HG02981 (cell line): ENCODE measurements around the gene ADAMTSL1.

Experiments
- ATAC-seq: cut with Tn5 transposase; IDR thresholded peaks from one replicate; pipeline ENCODE4 v1.9.1; 2021; ENCODE audit warnings: mild to moderate bottlenecking, moderate library complexity; ENCODE audit not compliant: unreplicated experiment

The ADAMTSL1 gene

GRCh38 chr9:18459962-18460584 lies 13.9 kb upstream of the ADAMTSL1 start:
- ATAC-seq: no peak

GRCh38 chr9:18461496-18461895 lies 12.5 kb upstream of the ADAMTSL1 start:
- ATAC-seq: no peak

GRCh38 chr9:18463991-18464390 lies 10.0 kb upstream of the ADAMTSL1 start:
- no peak for ATAC-seq

GRCh38 chr9:18466101-18466500 lies 7.9 kb upstream of the ADAMTSL1 start:
- no peak for ATAC-seq

GRCh38 chr9:18467696-18468095 lies 6.3 kb upstream of the ADAMTSL1 start:
- no peak for ATAC-seq

GRCh38 chr9:18472435-18472834 lies 1.5 kb upstream of the ADAMTSL1 start:
- ATAC-seq: no peak

- ATAC-seq: no peak
Measured at GRCh38 chr9:18472841-18473251, 1.1 kb upstream of the ADAMTSL1 start.

GRCh38 chr9:18474783-18475182 lies 830 bp downstream of the ADAMTSL1 start:
- no peak for ATAC-seq

GRCh38 chr9:18477121-18477660 lies 3.2 kb downstream of the ADAMTSL1 start:
- no peak for ATAC-seq

GRCh38 chr9:18477719-18478118 lies 3.8 kb downstream of the ADAMTSL1 start:
- ATAC-seq: no peak

GRCh38 chr9:18478501-18479361 lies 4.8 kb downstream of the ADAMTSL1 start:
- ATAC-seq: no peak

GRCh38 chr9:18479405-18479804 lies 5.5 kb downstream of the ADAMTSL1 start:
- no peak for ATAC-seq

- ATAC-seq: no peak
Measured at GRCh38 chr9:18480662-18481093, 6.7 kb downstream of the ADAMTSL1 start.

GRCh38 chr9:18482371-18482770 lies 8.4 kb downstream of the ADAMTSL1 start:
- no peak for ATAC-seq

GRCh38 chr9:18485714-18486113 lies 11.8 kb downstream of the ADAMTSL1 start:
- ATAC-seq: no peak

- ATAC-seq: no peak
Measured at GRCh38 chr9:18487611-18488010, 13.7 kb downstream of the ADAMTSL1 start.

- no peak for ATAC-seq
Measured at GRCh38 chr9:18488886-18489285, 14.9 kb downstream of the ADAMTSL1 start.

GRCh38 chr9:18489861-18490260 lies 15.9 kb downstream of the ADAMTSL1 start:
- ATAC-seq: no peak

GRCh38 chr9:18490641-18491370 lies 16.9 kb downstream of the ADAMTSL1 start:
- no peak for ATAC-seq

- ATAC-seq: no peak
Measured at GRCh38 chr9:18492612-18493011, 18.7 kb downstream of the ADAMTSL1 start.

- no peak for ATAC-seq
Measured at GRCh38 chr9:18493451-18493993, 19.6 kb downstream of the ADAMTSL1 start.
